ENCODE data around the gene CLCF1.

- TF ChIP-seq CTCF (IDR thresholded peaks at IDR 0.05; ENCODE audit: low read depth, low read length, poor library complexity, severe bottlenecking), result no peak
- no peak for TF ChIP-seq EZH2phosphoT487 (IDR thresholded peaks at IDR 0.05; ENCODE audit: borderline replicate concordance, low read length)
Observed at GRCh38 chr11:67357831-67358670, 15.3 kb downstream of the CLCF1 start.
